ENCODE measurements around the gene RAB40A. TPM values are rescaled to one million over a fixed set of nuclear protein-coding genes. Genes with fewer than 3 reads are reported as not detected.

The RAB40A gene
- total and polyA plus RNA-seq, 2 donors (not counting 1 experiment from before 2014, with no cell fraction given), result 0.15 to 0.67 TPM

DNA sequence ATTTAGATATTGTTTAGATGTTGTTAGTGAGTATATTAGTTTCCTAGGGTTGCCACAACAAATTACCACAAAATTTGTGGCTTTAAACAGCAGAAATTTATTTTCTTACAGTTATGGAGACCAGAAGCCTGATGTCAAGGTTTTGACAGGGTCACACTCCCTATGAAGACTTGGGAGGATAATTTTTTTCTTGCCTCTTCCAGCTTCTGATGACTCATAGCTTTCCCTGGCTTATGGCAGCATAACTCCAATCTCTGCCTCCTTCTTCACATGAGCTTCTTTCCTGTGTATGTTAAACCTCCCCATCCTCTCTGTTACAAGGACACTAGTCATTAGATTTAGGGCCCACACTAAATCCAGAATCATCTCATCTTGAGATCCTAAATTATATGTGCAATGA is 20.9 kb upstream of the RAB40A start:
- ChIA-PET POLR2A (no interaction called here), CTCF (no interaction called here)
- no peaks in the 10 kb centered on the region for H3K9me3 Mint-ChIP-seq (ENCODE audit: insufficient read depth)
- H3K27me3 ChIP-seq (replicated peaks in 1 of 4; ENCODE audit: control extremely low read depth in 1 of 4, control insufficient read depth in 3 of 4, insufficient read depth in 4 of 4, low read length in 3 of 4), result no peaks in the 10 kb centered on the region
- H3K4me1 Mint-ChIP-seq, result no peaks in the 10 kb centered on the region
- no peak overlapping the region for H3K27ac ChIP-seq (ENCODE audit: low read length in 2 of 2)
- no peaks in the 10 kb centered on the region for H3K36me3 ChIP-seq (replicated peaks in 1 of 2; ENCODE audit: control extremely low read depth in 1 of 2, control insufficient read depth in 1 of 2, extremely low read depth in 1 of 2, insufficient read depth in 2 of 2, low read length in 1 of 2)
- H3K4me3 Mint-ChIP-seq, result no peak overlapping the region
- H3K79me2 ChIP-seq (ENCODE audit: control insufficient read depth, insufficient read depth, low read length), result no peaks in the 10 kb centered on the region
- H3K4me3 ChIP-seq (ENCODE audit: control extremely low read depth in 1 of 5, extremely low read depth in 1 of 5, insufficient read depth in 1 of 5, low read depth in 2 of 5, low read length in 4 of 5), result no peak overlapping the region
- no peak overlapping the region for H3K9ac ChIP-seq (ENCODE audit: low read length)
- TF ChIP-seq EZH2 (IDR thresholded peaks at IDR 0.05; ENCODE audit: borderline replicate concordance, insufficient read depth, low read depth, low read length, poor library complexity, severe bottlenecking), result no peak
- TF ChIP-seq, protein P1, sequence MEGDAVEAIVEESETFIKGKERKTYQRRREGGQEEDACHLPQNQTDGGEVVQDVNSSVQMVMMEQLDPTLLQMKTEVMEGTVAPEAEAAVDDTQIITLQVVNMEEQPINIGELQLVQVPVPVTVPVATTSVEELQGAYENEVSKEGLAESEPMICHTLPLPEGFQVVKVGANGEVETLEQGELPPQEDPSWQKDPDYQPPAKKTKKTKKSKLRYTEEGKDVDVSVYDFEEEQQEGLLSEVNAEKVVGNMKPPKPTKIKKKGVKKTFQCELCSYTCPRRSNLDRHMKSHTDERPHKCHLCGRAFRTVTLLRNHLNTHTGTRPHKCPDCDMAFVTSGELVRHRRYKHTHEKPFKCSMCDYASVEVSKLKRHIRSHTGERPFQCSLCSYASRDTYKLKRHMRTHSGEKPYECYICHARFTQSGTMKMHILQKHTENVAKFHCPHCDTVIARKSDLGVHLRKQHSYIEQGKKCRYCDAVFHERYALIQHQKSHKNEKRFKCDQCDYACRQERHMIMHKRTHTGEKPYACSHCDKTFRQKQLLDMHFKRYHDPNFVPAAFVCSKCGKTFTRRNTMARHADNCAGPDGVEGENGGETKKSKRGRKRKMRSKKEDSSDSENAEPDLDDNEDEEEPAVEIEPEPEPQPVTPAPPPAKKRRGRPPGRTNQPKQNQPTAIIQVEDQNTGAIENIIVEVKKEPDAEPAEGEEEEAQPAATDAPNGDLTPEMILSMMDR (IDR thresholded peaks at IDR 0.05), result no peak
- DNase-seq, result no peak
- no peak overlapping the region for H3K27ac Mint-ChIP-seq
- no peaks in the 10 kb centered on the region for H3K4me1 ChIP-seq (ENCODE audit: control insufficient read depth in 2 of 2, insufficient read depth in 2 of 2, low read length in 2 of 2)
- no peaks in the 10 kb centered on the region for H3K9me3 ChIP-seq (ENCODE audit: control extremely low read depth in 1 of 3, control insufficient read depth in 2 of 3, insufficient read depth in 1 of 3, low read length in 2 of 3)
- ATAC-seq (ENCODE audit: low read depth), result no peak
- intact Hi-C loops (cut with micrococcal nuclease), result no loop called here
- H2AFZ ChIP-seq (ENCODE audit: insufficient read depth, low read depth, low read length, poor library complexity, severe bottlenecking), result no peak overlapping the region
- H4K20me1 ChIP-seq (ENCODE audit: control insufficient read depth, insufficient read depth, low read length, poor library complexity, severe bottlenecking), result no peaks in the 10 kb centered on the region
- H3K27me3 Mint-ChIP-seq, result no peaks in the 10 kb centered on the region
- no peak overlapping the region for H3K4me2 ChIP-seq (replicated peaks; ENCODE audit: low read depth, low read length, poor library complexity, severe bottlenecking)

DNA sequence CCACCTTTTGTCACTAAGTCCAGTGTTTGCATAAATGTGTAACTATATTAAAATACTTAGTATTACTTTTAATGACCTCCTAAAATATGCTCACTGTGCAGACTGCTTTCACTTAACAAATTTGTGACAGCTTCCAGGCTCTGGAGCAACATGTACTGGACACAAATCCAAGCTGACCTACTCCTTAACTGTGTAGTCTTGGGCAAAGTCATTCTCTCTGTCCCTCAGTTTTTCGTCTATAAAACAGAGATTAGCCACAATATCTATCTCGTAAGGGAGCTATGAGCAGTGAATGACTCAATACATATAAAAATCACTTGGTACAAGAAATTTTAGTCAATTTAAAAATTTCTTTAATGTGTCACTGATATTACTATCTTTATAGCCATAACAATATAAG is 20.4 kb upstream of the RAB40A start:
- CTCF ChIA-PET, result no interaction called here
- Histone ChIP-seq H3K4me3 (ENCODE audit: control extremely low read depth in 1 of 5, extremely low read depth in 1 of 5, insufficient read depth in 1 of 5, low read depth in 2 of 5, low read length in 4 of 5) (no peak overlapping the region), H3K4me2 (replicated peaks; ENCODE audit: low read depth, low read length, poor library complexity, severe bottlenecking) (no peak overlapping the region), H3K36me3 (replicated peaks in 1 of 2; ENCODE audit: control extremely low read depth in 1 of 2, control insufficient read depth in 1 of 2, extremely low read depth in 1 of 2, insufficient read depth in 2 of 2, low read length in 1 of 2) (no peaks in the 10 kb centered on the region), H3K79me2 (ENCODE audit: control insufficient read depth, insufficient read depth, low read length) (no peaks in the 10 kb centered on the region), H2AFZ (ENCODE audit: insufficient read depth, low read depth, low read length, poor library complexity, severe bottlenecking) (no peak overlapping the region), H3K27me3 (replicated peaks in 1 of 4; ENCODE audit: control extremely low read depth in 1 of 4, control insufficient read depth in 3 of 4, insufficient read depth in 4 of 4, low read length in 3 of 4) (no peaks in the 10 kb centered on the region), H3K27ac (ENCODE audit: low read length in 2 of 2) (no peak overlapping the region), H3K9ac (ENCODE audit: low read length) (no peak overlapping the region), H4K20me1 (ENCODE audit: control insufficient read depth, insufficient read depth, low read length, poor library complexity, severe bottlenecking) (no peaks in the 10 kb centered on the region), H3K4me1 (ENCODE audit: control insufficient read depth in 2 of 2, insufficient read depth in 2 of 2, low read length in 2 of 2) (no peaks in the 10 kb centered on the region), H3K9me3 (ENCODE audit: control extremely low read depth in 1 of 3, control insufficient read depth in 2 of 3, insufficient read depth in 1 of 3, low read length in 2 of 3) (no peaks in the 10 kb centered on the region)
- TF ChIP-seq, protein P1 (IDR thresholded peaks at IDR 0.05), result no peak
- no peak for TF ChIP-seq EZH2 (IDR thresholded peaks at IDR 0.05; ENCODE audit: borderline replicate concordance, insufficient read depth, low read depth, low read length, poor library complexity, severe bottlenecking)
- Mint-ChIP-seq H3K9me3 (ENCODE audit: insufficient read depth) (no peaks in the 10 kb centered on the region), H3K4me3 (no peak overlapping the region), H3K27me3 (no peaks in the 10 kb centered on the region), H3K4me1 (no peaks in the 10 kb centered on the region), H3K27ac (no peak overlapping the region)
- intact Hi-C loops (cut with micrococcal nuclease), result no loop called here
- DNase-seq (no peak), ATAC-seq (ENCODE audit: low read depth) (no peak)
- WGBS (ENCODE audit: insufficient coverage), result no CpG with 5 or more reads among the region's 2 CpGs
- POLR2A ChIA-PET, result no interaction called here
